Loucy (cell line): Measurements from ENCODE around the gene GFY.

Experiments
- H2AFZ ChIP-seq: fragments of 200-600 bp; sonication (generic); 2 replicates; pipeline ENCODE4 v1.6.0; 2016; ENCODE audit warnings: antibody characterized with exemption, mild to moderate bottlenecking, low read length, moderate library complexity
- H3F3A ChIP-seq: fragments of 200-600 bp; 2 replicates; pipeline ENCODE4 v1.6.0; 2016; ENCODE audit warnings: antibody characterized with exemption, low read depth, mild to moderate bottlenecking
- H3K27me3 ChIP-seq: fragments of 200-600 bp; sonication (generic); 2 replicates; pipeline ENCODE4 v1.6.1; 2014; ENCODE audit warnings: low read length, mild to moderate bottlenecking; ENCODE audit not compliant: insufficient read depth, poor library complexity, severe bottlenecking
- H3K36me3 ChIP-seq: fragments of 200-600 bp; sonication (generic); 2 replicates; pipeline ENCODE4 v1.6.1; 2016; ENCODE audit warnings: low read length; ENCODE audit not compliant: insufficient read depth
- H3K4me1 ChIP-seq: fragments of 200-600 bp; sonication (generic); 2 replicates; pipeline ENCODE4 v1.5.1; 2014; ENCODE audit warnings: low read length, mild to moderate bottlenecking; ENCODE audit not compliant: insufficient read depth, poor library complexity, severe bottlenecking
- H3K4me2 ChIP-seq: fragments of 200-600 bp; sonication (generic); 2 replicates; pipeline ENCODE4 v1.6.0; 2014; ENCODE audit warnings: antibody characterized with exemption, low read length, low read depth, mild to moderate bottlenecking; ENCODE audit not compliant: poor library complexity, severe bottlenecking
- H3K4me3 ChIP-seq: fragments of 200-600 bp; sonication (generic); 2 replicates; pipeline ENCODE4 v1.5.1; 2014; ENCODE audit warnings: low read length, mild to moderate bottlenecking, mixed read lengths; ENCODE audit not compliant: poor library complexity, severe bottlenecking
- H3K79me2 ChIP-seq: fragments of 200-600 bp; sonication (generic); 2 replicates; pipeline ENCODE4 v1.6.1; 2014; ENCODE audit warnings: low read length; ENCODE audit not compliant: insufficient read depth
- H3K9ac ChIP-seq: fragments of 200-600 bp; sonication (generic); 2 replicates; pipeline ENCODE4 v1.6.0; 2014; ENCODE audit warnings: mild to moderate bottlenecking, low read depth, low read length, moderate library complexity; ENCODE audit not compliant: poor library complexity, severe bottlenecking
- H3K9me2 ChIP-seq: fragments of 200-600 bp; sonication (generic); replicated peaks from 2 replicates; pipeline ENCODE4 v1.6.1; 2016; ENCODE audit warnings: low read depth, low read length, mixed read lengths
- H3K9me3 ChIP-seq: fragments of 200-600 bp; sonication (generic); 2 replicates; pipeline ENCODE4 v1.6.1; 2014; ENCODE audit warnings: mild to moderate bottlenecking, antibody characterized with exemption, low read length, low read depth; ENCODE audit not compliant: insufficient read depth
- H4K20me1 ChIP-seq: fragments of 200-600 bp; sonication (generic); 2 replicates; pipeline ENCODE4 v1.6.0; 2014; ENCODE audit warnings: antibody characterized with exemption, low read length, mild to moderate bottlenecking; ENCODE audit not compliant: insufficient read depth, poor library complexity, severe bottlenecking
- CTCF ChIP-seq: fragments of 200-600 bp; sonication (generic); conservative IDR thresholded peaks from 2 replicates; pipeline ENCODE4 v1.5.1; 2014; ENCODE audit warnings: mild to moderate bottlenecking, antibody characterized with exemption, low read length
- EZH2phosphoT487 ChIP-seq: fragments of 200-600 bp; IDR thresholded peaks from 2 replicates; pipeline ENCODE4 v1.6.1; 2018; ENCODE audit warnings: antibody characterized with exemption, mild to moderate bottlenecking, moderate library complexity, borderline replicate concordance

Gene GFY

GRCh38 chr19:49441210-49441959, 16.2 kb downstream of the GFY start, which contains the start of gene SLC17A7:
Gene SLC17A7 (minus strand): TSS chr19:49441527. CDS start chr19:49441379, 148 bp downstream.
- Histone ChIP-seq H3K4me1 (peaks cover 11% of the 10 kb centered on the region), H3K4me3 (peak within 1 kb of the TSS; percentile 90), H3K27me3 (no peaks in the 10 kb centered on the region), H3K36me3 (no peaks in the 10 kb centered on the region), H3F3A (peaks cover 8% of the 10 kb centered on the region; the same call in 1 of the 2 replicates), H3K9me2 (no peaks in the 10 kb centered on the region), H3K4me2 (peak within 1 kb of the TSS; percentile 94), H3K9me3 (no peaks in the 10 kb centered on the region), H4K20me1 (no peaks in the 10 kb centered on the region), H3K79me2 (no peaks in the 10 kb centered on the region), H2AFZ (0 out of 2 replicates have a peak within 1 kb of the TSS, but pooled peaks have one; percentile 98), H3K9ac (no peak within 1 kb of the TSS)
- TF ChIP-seq CTCF (no peak), EZH2phosphoT487 (no peak)

- peak overlapping the region; percentile 90 for H3K4me3 ChIP-seq
- H3K9ac ChIP-seq, result no peak overlapping the region
Observed at GRCh38 chr19:49441960-49442350, 16.8 kb downstream of the GFY start.

GRCh38 chr19:49442354-49442753, 17.2 kb downstream of the GFY start:
- Histone ChIP-seq H3K36me3 (no peaks in the 10 kb centered on the region), H3K27me3 (no peaks in the 10 kb centered on the region), H3K9me3 (no peaks in the 10 kb centered on the region), H3F3A (peaks cover 8% of the 10 kb centered on the region; the same call in 1 of the 2 replicates), H2AFZ (peak overlapping the region; percentile 98; the same call in 1 of the 2 replicates), H3K4me1 (peaks cover 11% of the 10 kb centered on the region), H3K79me2 (no peaks in the 10 kb centered on the region; the same call in 1 of the 2 replicates), H4K20me1 (peaks cover 6% of the 10 kb centered on the region), H3K4me3 (peak overlapping the region; percentile 90), H3K9ac (peak overlapping the region; percentile 90), H3K4me2 (peak overlapping the region; percentile 94), H3K9me2 (no peaks in the 10 kb centered on the region)
- no peak for TF ChIP-seq EZH2phosphoT487
- TF ChIP-seq CTCF, result no peak

More at GRCh38 chr19:49441960-49442350, 16.8 kb downstream of the GFY start:
- no peak for TF ChIP-seq CTCF
- no peak for TF ChIP-seq EZH2phosphoT487
- H3K36me3 ChIP-seq, result no peaks in the 10 kb centered on the region
- H3K27me3 ChIP-seq, result no peaks in the 10 kb centered on the region
- H3F3A ChIP-seq, result peaks cover 8% of the 10 kb centered on the region; the same call in 1 of the 2 replicates
- H4K20me1 ChIP-seq, result peaks cover 2% of the 10 kb centered on the region
- no peaks in the 10 kb centered on the region for H3K79me2 ChIP-seq
- no peaks in the 10 kb centered on the region for H3K9me2 ChIP-seq
- H3K4me2 ChIP-seq, result peak overlapping the region; percentile 94
- H2AFZ ChIP-seq, result no peak overlapping the region
- H3K9me3 ChIP-seq, result no peaks in the 10 kb centered on the region
- H3K4me1 ChIP-seq, result peaks cover 11% of the 10 kb centered on the region
